ENCODE results near the gene CLCNKA.

DNA sequence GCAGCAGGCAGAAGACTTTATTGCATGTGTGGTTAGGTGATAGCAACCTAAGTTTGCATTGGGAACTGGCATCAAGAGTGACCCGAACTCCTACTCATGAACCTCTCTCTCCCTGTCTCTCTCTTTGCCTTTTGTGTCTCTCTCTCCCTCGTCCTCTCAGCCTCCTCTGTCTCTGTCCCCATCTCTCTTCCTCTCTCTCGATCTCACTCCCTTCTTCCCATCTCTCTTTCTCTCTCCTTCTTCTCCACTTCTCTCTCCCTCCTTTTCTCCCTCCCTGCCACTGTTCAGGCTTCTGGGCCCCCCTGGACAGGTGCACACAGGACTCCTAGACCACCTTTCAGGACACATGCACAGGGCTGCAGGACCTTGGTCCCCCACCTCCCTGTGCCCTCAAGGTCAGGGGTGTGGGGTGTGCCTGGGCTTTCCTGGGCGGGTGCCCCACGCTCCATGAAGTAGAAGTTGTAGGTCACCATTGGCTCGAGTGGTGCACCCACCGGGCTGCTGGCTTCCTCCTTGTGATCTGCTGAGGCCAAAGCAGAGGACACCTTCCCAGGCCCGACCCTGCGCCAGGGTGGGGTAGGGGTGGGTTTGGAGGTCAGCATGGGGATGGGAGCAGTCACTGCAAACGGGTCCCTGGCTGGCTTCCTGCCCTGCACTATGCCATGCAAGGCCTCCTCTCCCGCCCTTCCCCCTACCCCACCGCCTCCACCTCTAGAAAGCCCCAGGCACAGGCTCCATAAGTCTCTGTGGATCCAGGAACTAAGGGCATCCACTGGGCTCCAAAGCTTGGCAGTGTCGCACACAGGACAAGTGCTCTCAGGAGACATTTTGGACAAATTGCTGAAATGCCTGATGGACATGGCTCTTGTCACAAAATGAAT is 32.7 kb upstream of the CLCNKA start:
- TF ChIP-seq CTCF (IDR thresholded peaks at IDR 0.05 in 4 of 5, conservative IDR thresholded peaks at IDR 0.05 in 1 of 5), result no peak
- no peak for TF ChIP-seq POLR2A (IDR thresholded peaks at IDR 0.05)

All from gastrocnemius medialis (tissue), 4 donors.